HepG2 (cell line): ENCODE results near the gene PRSS53. TPM values are rescaled to one million over a fixed set of nuclear protein-coding genes. Genes with fewer than 3 reads are reported as not detected.

ENCODE experiments used
- ATAC-seq: fragments of 200-7000 bp; cut with Tn5 transposase; 3 replicates; pipeline ENCODE4 v1.9.1; 2020; ENCODE audit warnings: mild to moderate bottlenecking, moderate library complexity
- BruUV-seq: library from RNA; stranded (reverse); fragments of 400-500 nt; replicated peaks from 2 replicates; lab custom pipeline; 2021; lab: Mats Ljungman, UMichigan
- CTCF ChIA-PET: fragments of 300-600 bp; formaldehyde crosslinking; extraction: SDS; loops from one replicate; lab custom pipeline; 2021; ENCODE audit warnings: low total read pairs, inconsistent platforms, low intra/inter-chr PET ratio; lab: Yijun Ruan, JAX
- POLR2A ChIA-PET: fragments of 350-600 bp; sonication (Branson Sonifier 250); formaldehyde crosslinking; loops from one replicate; lab custom pipeline; 2020; ENCODE audit warnings: antibody characterized with exemption, inconsistent platforms; lab: Yijun Ruan, JAX
- DNase-seq: peaks from one replicate; pipeline ENCODE4 v3.0.0-alpha.2; 2015; ENCODE audit warnings: low spot score
- FAIRE-seq: peaks from 3 replicates; lab custom pipeline; 2011; peaks lifted over from hg19 to GRCh38; lab: Jason Lieb, UNC
- H2AFZ ChIP-seq: one replicate; pipeline ENCODE4 v1.6.1; 2011; ENCODE audit warnings: low read length, inconsistent platforms
- H3K27ac ChIP-seq: fragments of 300-600 bp; 3 replicates; pipeline ENCODE4 v1.8.0; 2011; ENCODE audit warnings: mixed run types, mild to moderate bottlenecking, mixed read lengths, low read length, inconsistent platforms; ENCODE audit not compliant: insufficient read depth; ENCODE audit errors: extremely low read length
- H3K27me3 ChIP-seq, 2 experiments: fragments of 200-600 bp in 1 of 2; 2 replicates in 1 of 2; 3 replicates in 1 of 2; pipeline versions ENCODE4 v1.6.0 to v1.8.0; 2011; ENCODE audit warnings: low read length in 2 of 2, mild to moderate bottlenecking in 2 of 2, moderate library complexity in 2 of 2, inconsistent platforms in 1 of 2; ENCODE audit not compliant: insufficient read depth in 2 of 2, control insufficient read depth in 1 of 2
- H3K36me3 ChIP-seq, 2 experiments: fragments of 200-600 bp in 1 of 2; replicated peaks in 1 of 2; 2 replicates in 1 of 2; 3 replicates in 1 of 2; pipeline versions ENCODE4 v1.5.1 to v1.8.0; 2011; ENCODE audit warnings: low read length in 2 of 2, inconsistent platforms in 1 of 2; ENCODE audit not compliant: insufficient read depth in 2 of 2, control insufficient read depth in 1 of 2
- H3K4me1 ChIP-seq: 2 replicates; pipeline ENCODE4 v1.5.1; 2012; ENCODE audit warnings: low read length, inconsistent platforms; ENCODE audit not compliant: insufficient read depth
- H3K4me2 ChIP-seq: 2 replicates; pipeline ENCODE4 v1.6.0; 2011; ENCODE audit warnings: low read depth, low read length, inconsistent platforms
- H3K4me3 ChIP-seq, 3 experiments: fragments of 200-600 bp in 1 of 3; sonication (generic), shearing (Covaris generic) in 1 of 3; replicated peaks in 1 of 3; 2 replicates each; pipeline ENCODE4 v1.5.1; 2011 to 2016; ENCODE audit warnings: low read length in 3 of 3, inconsistent platforms in 2 of 3, low read depth in 2 of 3, mild to moderate bottlenecking in 2 of 3, control low read depth in 1 of 3, mixed read lengths in 1 of 3; ENCODE audit not compliant: insufficient read depth in 1 of 3
- H3K79me2 ChIP-seq: one replicate; pipeline ENCODE4 v1.6.1; 2011; ENCODE audit warnings: low read length, inconsistent platforms; ENCODE audit not compliant: insufficient read depth
- H3K9ac ChIP-seq: 2 replicates; pipeline ENCODE4 v1.6.0; 2011; ENCODE audit warnings: mild to moderate bottlenecking, low read depth, low read length, inconsistent platforms; ENCODE audit not compliant: insufficient read depth
- H3K9me3 ChIP-seq: 2 replicates; pipeline ENCODE4 v1.5.1; 2012; ENCODE audit warnings: mild to moderate bottlenecking, low read length
- H4K20me1 ChIP-seq: 2 replicates; pipeline ENCODE4 v1.6.0; 2011; ENCODE audit warnings: inconsistent platforms, mild to moderate bottlenecking, low read length, moderate library complexity; ENCODE audit not compliant: insufficient read depth
- DNMT3B ChIP-seq: conservative IDR thresholded peaks from 2 replicates; pipeline ENCODE4 v1.6.1; 2016; ENCODE audit warnings: missing biosample characterization, control low read depth
- FOSL1 ChIP-seq: sonication (generic); formaldehyde crosslinking; IDR thresholded peaks from 2 replicates; pipeline ENCODE4 v1.9.0; 2021; ENCODE audit warnings: missing genetic modification reagents, borderline replicate concordance
- NFYC ChIP-seq: IDR thresholded peaks from 2 replicates; pipeline ENCODE4 v1.6.1; 2016; ENCODE audit warnings: missing genetic modification reagents, missing compliant biosample characterization
- NR1H2 ChIP-seq: sonication (generic); formaldehyde crosslinking; IDR thresholded peaks from 2 replicates; pipeline ENCODE4 v1.8.1; 2022; ENCODE audit warnings: low read depth, missing genetic modification reagents, borderline replicate concordance
- PCBP1 ChIP-seq: fragments of 200-400 bp; formaldehyde crosslinking; IDR thresholded peaks from 2 replicates; pipeline ENCODE4 v1.6.1; 2017; ENCODE audit warnings: mild to moderate bottlenecking, low read depth, low read length, borderline replicate concordance
- ZBTB7B ChIP-seq: sonication (generic); formaldehyde crosslinking; IDR thresholded peaks from 2 replicates; pipeline ENCODE4 v1.4.0; 2020; ENCODE audit warnings: missing genetic modification reagents
- ZFP62 ChIP-seq: sonication (generic); formaldehyde crosslinking; IDR thresholded peaks from 2 replicates; pipeline ENCODE4 v1.4.0; 2020; ENCODE audit warnings: missing genetic modification reagents
- ZNF431 ChIP-seq: sonication (generic); formaldehyde crosslinking; IDR thresholded peaks from 2 replicates; pipeline ENCODE4 v1.9.0; 2022; ENCODE audit warnings: missing genetic modification reagents, low read depth, mild to moderate bottlenecking, borderline replicate concordance
- ZNF547 ChIP-seq: sonication (generic); formaldehyde crosslinking; IDR thresholded peaks from 2 replicates; pipeline ENCODE4 v1.5.1; 2020; ENCODE audit warnings: mild to moderate bottlenecking, missing genetic modification reagents
- ZNF703 ChIP-seq: sonication (generic); formaldehyde crosslinking; IDR thresholded peaks from 2 replicates; pipeline ENCODE4 v1.5.1; 2020; ENCODE audit warnings: missing genetic modification reagents, mild to moderate bottlenecking, moderate library complexity, borderline replicate concordance
- ZNF777 ChIP-seq: sonication (generic); formaldehyde crosslinking; IDR thresholded peaks from 2 replicates; pipeline ENCODE4 v1.4.0; 2020; ENCODE audit warnings: missing genetic modification reagents
- WGBS: methylation state at CpG from one replicate; pipeline ENCODE4 v1.1.6; 2017; ENCODE audit warnings: low lambda C conversion rate; 5-methylcytosine and 5-hydroxymethylcytosine counted together
- in situ Hi-C: cut with HindIII; loops from 2 replicates; pipeline ENCODE4 v1.10.0; 2017; ENCODE audit warnings: low pct_unique_long_range_greater_than_20kb; ENCODE audit not compliant: extremely low pct_ligation_motif_present
- intact Hi-C: fragments of 100-400 bp; cut with micrococcal nuclease; formaldehyde crosslinking; loops from one replicate; pipeline ENCODE4 v1.10.0; 2022; ENCODE audit not compliant: unreplicated experiment
- polyA plus RNA-seq, 8 experiments: library from polyadenylated mRNA; depleted of rRNA in 3 of 8; stranded (reverse) in 7 of 8; unstranded in 1 of 8; fragments of >200 nt; fragmentation: Illumina TruSeq in 4 of 8; extraction: Trizol in 4 of 8; gene quantifications; 2 replicates each; pipeline versions ENCODE4 v1.2.1 to v1.2.3, GENCODE V29; 2011 to 2016; ENCODE audit warnings: low read depth in 4 of 8, missing spikeins in 1 of 8, mixed read lengths in 1 of 8; ENCODE audit not compliant: insufficient read depth in 1 of 8
- total RNA-seq, 5 experiments: library from RNA; depleted of rRNA; stranded (reverse); fragments of >200 nt; fragmentation: Illumina TruSeq; extraction: Trizol; gene quantifications; 2 replicates each; pipeline ENCODE4 v1.2.3, GENCODE V29; 2016; ENCODE audit warnings: low read depth in 1 of 5
- TF ChIP-seq, protein P1 (sequence below): sonication (generic); formaldehyde crosslinking; IDR thresholded peaks from 2 replicates; pipeline ENCODE4 v1.4.0; 2020; ENCODE audit warnings: mild to moderate bottlenecking, low read depth, missing genetic modification reagents
- TF ChIP-seq, protein P2 (sequence below): sonication (generic); formaldehyde crosslinking; IDR thresholded peaks from 2 replicates; pipeline ENCODE4 v1.4.0; 2020; ENCODE audit warnings: missing genetic modification reagents
- TF ChIP-seq, protein P3 (sequence below): sonication (generic); formaldehyde crosslinking; IDR thresholded peaks from 2 replicates; pipeline ENCODE4 v1.4.0; 2020; ENCODE audit warnings: mild to moderate bottlenecking, missing genetic modification reagents
- TF ChIP-seq, protein P4 (sequence below): sonication (generic); formaldehyde crosslinking; conservative IDR thresholded peaks from 2 replicates; pipeline ENCODE4 v1.4.0; 2020; ENCODE audit warnings: missing genetic modification reagents

Gene PRSS53
- total and polyA plus RNA-seq, 2 of the 13 experiments (the other 11 are each of a cell fraction or from before 2014, with no cell fraction given): 2.2 to 7.4 TPM

DNA sequence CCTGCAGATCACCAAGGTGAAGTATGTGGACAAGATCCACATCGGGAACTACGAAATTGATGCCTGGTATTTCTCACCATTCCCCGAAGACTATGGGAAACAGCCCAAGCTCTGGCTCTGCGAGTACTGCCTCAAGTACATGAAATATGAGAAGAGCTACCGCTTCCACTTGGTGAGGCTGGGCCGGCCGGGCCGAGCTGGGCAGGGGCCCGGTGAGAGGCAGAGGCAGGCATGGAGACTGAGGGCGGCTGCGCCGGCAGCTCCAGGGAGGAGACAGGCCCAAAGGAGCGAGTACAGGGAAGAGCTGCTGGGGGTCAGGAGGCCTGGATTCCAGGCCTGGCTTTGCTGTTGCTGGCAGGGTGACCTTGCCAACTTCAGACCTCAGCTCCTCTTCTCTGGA lies 38.4 kb upstream of the PRSS53 start:
- intact Hi-C loops (no loop called here), in situ Hi-C loops (no loop called here)
- Histone ChIP-seq H3K27ac (no peak overlapping the region), H3K27me3 (no peaks in the 10 kb centered on the region), H3K9me3 (no peaks in the 10 kb centered on the region), H4K20me1 (no peaks in the 10 kb centered on the region), H3K9ac (no peak overlapping the region), H3K79me2 (no peaks in the 10 kb centered on the region), H2AFZ (no peak overlapping the region), H3K4me3 (no peak overlapping the region), H3K4me2 (no peak overlapping the region), H3K36me3 (peaks cover 18 to 20% of the 10 kb centered on the region in 2 experiments), H3K4me1 (no peaks in the 10 kb centered on the region)
- CTCF ChIA-PET: no interaction called here
- POLR2A ChIA-PET: interaction anchor here (1.0 to 4.2 kb wide), 2 partner anchors 10 kb away, joined by 3 to 17 read pairs; partner anchors contain the start of gene KAT8
- ATAC-seq (no peak), FAIRE-seq (no peak), DNase-seq (no peak)
- WGBS: 96% methylated on average over 13 of the region's 13 CpGs
- BruUV-seq: no TSS peak
- no peak for TF ChIP-seq FOSL1 (CRISPR knock-in tag)
- TF ChIP-seq, protein P1, sequence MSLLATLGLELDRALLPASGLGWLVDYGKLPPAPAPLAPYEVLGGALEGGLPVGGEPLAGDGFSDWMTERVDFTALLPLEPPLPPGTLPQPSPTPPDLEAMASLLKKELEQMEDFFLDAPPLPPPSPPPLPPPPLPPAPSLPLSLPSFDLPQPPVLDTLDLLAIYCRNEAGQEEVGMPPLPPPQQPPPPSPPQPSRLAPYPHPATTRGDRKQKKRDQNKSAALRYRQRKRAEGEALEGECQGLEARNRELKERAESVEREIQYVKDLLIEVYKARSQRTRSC (CRISPR knock-in tag): no peak
- TF ChIP-seq, protein P2, sequence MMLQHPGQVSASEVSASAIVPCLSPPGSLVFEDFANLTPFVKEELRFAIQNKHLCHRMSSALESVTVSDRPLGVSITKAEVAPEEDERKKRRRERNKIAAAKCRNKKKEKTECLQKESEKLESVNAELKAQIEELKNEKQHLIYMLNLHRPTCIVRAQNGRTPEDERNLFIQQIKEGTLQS (CRISPR knock-in tag): no peak
- TF ChIP-seq ZNF703 (CRISPR knock-in tag): no peak
- TF ChIP-seq NR1H2 (CRISPR knock-in tag): no peak
- TF ChIP-seq, protein P3, sequence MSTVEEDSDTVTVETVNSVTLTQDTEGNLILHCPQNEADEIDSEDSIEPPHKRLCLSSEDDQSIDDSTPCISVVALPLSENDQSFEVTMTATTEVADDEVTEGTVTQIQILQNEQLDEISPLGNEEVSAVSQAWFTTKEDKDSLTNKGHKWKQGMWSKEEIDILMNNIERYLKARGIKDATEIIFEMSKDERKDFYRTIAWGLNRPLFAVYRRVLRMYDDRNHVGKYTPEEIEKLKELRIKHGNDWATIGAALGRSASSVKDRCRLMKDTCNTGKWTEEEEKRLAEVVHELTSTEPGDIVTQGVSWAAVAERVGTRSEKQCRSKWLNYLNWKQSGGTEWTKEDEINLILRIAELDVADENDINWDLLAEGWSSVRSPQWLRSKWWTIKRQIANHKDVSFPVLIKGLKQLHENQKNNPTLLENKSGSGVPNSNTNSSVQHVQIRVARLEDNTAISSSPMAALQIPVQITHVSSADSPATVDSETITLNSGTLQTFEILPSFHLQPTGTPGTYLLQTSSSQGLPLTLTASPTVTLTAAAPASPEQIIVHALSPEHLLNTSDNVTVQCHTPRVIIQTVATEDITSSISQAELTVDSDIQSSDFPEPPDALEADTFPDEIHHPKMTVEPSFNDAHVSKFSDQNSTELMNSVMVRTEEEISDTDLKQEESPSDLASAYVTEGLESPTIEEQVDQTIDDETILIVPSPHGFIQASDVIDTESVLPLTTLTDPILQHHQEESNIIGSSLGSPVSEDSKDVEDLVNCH (CRISPR knock-in tag): no peak
- TF ChIP-seq ZNF547 (CRISPR knock-in tag): no peak
- no peak for TF ChIP-seq PCBP1
- no peak for TF ChIP-seq ZFP62 (CRISPR knock-in tag)
- TF ChIP-seq, protein P4, sequence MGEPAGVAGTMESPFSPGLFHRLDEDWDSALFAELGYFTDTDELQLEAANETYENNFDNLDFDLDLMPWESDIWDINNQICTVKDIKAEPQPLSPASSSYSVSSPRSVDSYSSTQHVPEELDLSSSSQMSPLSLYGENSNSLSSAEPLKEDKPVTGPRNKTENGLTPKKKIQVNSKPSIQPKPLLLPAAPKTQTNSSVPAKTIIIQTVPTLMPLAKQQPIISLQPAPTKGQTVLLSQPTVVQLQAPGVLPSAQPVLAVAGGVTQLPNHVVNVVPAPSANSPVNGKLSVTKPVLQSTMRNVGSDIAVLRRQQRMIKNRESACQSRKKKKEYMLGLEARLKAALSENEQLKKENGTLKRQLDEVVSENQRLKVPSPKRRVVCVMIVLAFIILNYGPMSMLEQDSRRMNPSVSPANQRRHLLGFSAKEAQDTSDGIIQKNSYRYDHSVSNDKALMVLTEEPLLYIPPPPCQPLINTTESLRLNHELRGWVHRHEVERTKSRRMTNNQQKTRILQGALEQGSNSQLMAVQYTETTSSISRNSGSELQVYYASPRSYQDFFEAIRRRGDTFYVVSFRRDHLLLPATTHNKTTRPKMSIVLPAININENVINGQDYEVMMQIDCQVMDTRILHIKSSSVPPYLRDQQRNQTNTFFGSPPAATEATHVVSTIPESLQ: no peak
- TF ChIP-seq DNMT3B: no peak
- no peak for TF ChIP-seq ZNF431 (CRISPR knock-in tag)
- no peak for TF ChIP-seq ZBTB7B
- TF ChIP-seq ZNF777 (CRISPR knock-in tag): no peak
- no peak for TF ChIP-seq NFYC
